Endothelial cell of umbilical vein (primary cell): Measurements from ENCODE around the gene SLC49A4.

Experiments
- EZH2 ChIP-seq: IDR thresholded peaks from 2 replicates; pipeline ENCODE4 v1.6.1; 2012; ENCODE audit warnings: borderline replicate concordance, low read depth, mild to moderate bottlenecking, moderate library complexity, low read length, inconsistent platforms; ENCODE audit not compliant: severe bottlenecking
- FOS ChIP-seq: IDR thresholded peaks from 2 replicates; pipeline ENCODE4 v1.6.1; 2011; ENCODE audit warnings: mild to moderate bottlenecking, low read length, moderate library complexity, borderline replicate concordance; ENCODE audit not compliant: insufficient read depth
- POLR2A ChIP-seq: IDR thresholded peaks from 2 replicates; pipeline ENCODE4 v1.6.1; 2012; ENCODE audit warnings: low read depth, mild to moderate bottlenecking, control low read depth, low read length
- POLR2AphosphoS5 ChIP-seq: IDR thresholded peaks from 2 replicates; pipeline ENCODE4 v1.6.1; 2012; ENCODE audit warnings: low read depth, mild to moderate bottlenecking, control low read depth, low read length, moderate library complexity; ENCODE audit not compliant: insufficient read depth
- TF ChIP-seq, protein P1 (sequence below), 2 donors: IDR thresholded peaks; 1 replicate in 1 of 2; 2 replicates in 1 of 2; pipeline ENCODE4 v1.5.1; 2011; ENCODE audit warnings: low read length in 2 of 2, mild to moderate bottlenecking in 2 of 2, moderate library complexity in 2 of 2, control low read depth in 1 of 2, inconsistent platforms in 1 of 2, low read depth in 1 of 2; ENCODE audit not compliant: insufficient read depth in 1 of 2; ENCODE audit errors: extremely low read depth in 1 of 2

DNA sequence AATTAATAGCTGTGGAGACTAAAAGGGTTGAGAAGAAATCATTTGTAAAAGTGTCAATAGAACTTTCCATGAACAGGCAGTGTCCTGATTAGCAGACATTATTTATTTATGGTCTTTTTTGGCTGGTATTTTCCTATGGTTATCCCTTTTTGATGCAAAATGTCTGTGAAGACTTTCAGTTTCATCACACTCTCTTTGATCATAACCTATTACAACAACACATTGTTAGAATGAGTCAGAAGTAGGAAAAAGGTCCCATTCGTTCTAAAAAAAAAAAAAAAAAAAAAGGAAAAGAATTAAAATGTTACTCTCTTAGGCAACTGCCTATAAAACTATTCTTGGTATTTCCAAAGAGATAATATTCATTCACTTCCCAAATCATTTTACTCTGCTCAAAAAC, 62.1 kb downstream of the SLC49A4 start:
- TF ChIP-seq, protein P1, sequence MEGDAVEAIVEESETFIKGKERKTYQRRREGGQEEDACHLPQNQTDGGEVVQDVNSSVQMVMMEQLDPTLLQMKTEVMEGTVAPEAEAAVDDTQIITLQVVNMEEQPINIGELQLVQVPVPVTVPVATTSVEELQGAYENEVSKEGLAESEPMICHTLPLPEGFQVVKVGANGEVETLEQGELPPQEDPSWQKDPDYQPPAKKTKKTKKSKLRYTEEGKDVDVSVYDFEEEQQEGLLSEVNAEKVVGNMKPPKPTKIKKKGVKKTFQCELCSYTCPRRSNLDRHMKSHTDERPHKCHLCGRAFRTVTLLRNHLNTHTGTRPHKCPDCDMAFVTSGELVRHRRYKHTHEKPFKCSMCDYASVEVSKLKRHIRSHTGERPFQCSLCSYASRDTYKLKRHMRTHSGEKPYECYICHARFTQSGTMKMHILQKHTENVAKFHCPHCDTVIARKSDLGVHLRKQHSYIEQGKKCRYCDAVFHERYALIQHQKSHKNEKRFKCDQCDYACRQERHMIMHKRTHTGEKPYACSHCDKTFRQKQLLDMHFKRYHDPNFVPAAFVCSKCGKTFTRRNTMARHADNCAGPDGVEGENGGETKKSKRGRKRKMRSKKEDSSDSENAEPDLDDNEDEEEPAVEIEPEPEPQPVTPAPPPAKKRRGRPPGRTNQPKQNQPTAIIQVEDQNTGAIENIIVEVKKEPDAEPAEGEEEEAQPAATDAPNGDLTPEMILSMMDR (IDR thresholded peaks at IDR 0.05; ENCODE audit: extremely low read depth in 1 of 2, insufficient read depth in 1 of 2, low read depth in 1 of 2, low read length in 2 of 2): no peak
- TF ChIP-seq POLR2A (no peak), EZH2 (no peak), FOS (no peak), POLR2AphosphoS5 (no peak)
